Measurements from ENCODE around the gene KATNBL1.
"Not testable (repeated sequence)": the region's sequence is repeated elsewhere in the genome, so short reads cannot be mapped to it uniquely, and the experiment has no call there.

Gene KATNBL1

GRCh38 chr15:34193272-34193671, 16.6 kb downstream of the KATNBL1 start:
- not testable (repeated sequence) for DNase-seq

- DNase-seq, result no peak
Measured at GRCh38 chr15:34188711-34189110, 21.2 kb downstream of the KATNBL1 start.

GRCh38 chr15:34185666-34186065, 24.2 kb downstream of the KATNBL1 start:
- no peak for DNase-seq

GRCh38 chr15:34182942-34183341, 27.0 kb downstream of the KATNBL1 start:
- DNase-seq, result no peak

- no peak for DNase-seq
Measured at GRCh38 chr15:34179234-34179633, 30.7 kb downstream of the KATNBL1 start.

- not testable (repeated sequence) for DNase-seq
Measured at GRCh38 chr15:34165987-34166573, 43.8 kb downstream of the KATNBL1 start.

- DNase-seq, result no peak
Measured at GRCh38 chr15:34161329-34161963, 48.5 kb downstream of the KATNBL1 start.

- DNase-seq, result no peak
Measured at GRCh38 chr15:34160735-34161134, 49.2 kb downstream of the KATNBL1 start.

GRCh38 chr15:34158355-34158754, 51.5 kb downstream of the KATNBL1 start:
- no peak for DNase-seq

GRCh38 chr15:34155859-34156258, 54.0 kb downstream of the KATNBL1 start:
- no peak for DNase-seq

- DNase-seq, result no peak
Measured at GRCh38 chr15:34154725-34155204, 55.1 kb downstream of the KATNBL1 start.

- no peak for DNase-seq
Measured at GRCh38 chr15:34147371-34148140, 62.3 kb downstream of the KATNBL1 start.

GRCh38 chr15:34133511-34133910, 76.4 kb downstream of the KATNBL1 start:
- no peak for DNase-seq

- DNase-seq, result no peak
Measured at GRCh38 chr15:34132881-34133280, 77.0 kb downstream of the KATNBL1 start.

GRCh38 chr15:34128898-34129297, 81.0 kb downstream of the KATNBL1 start:
- no peak for DNase-seq

- DNase-seq, result no peak
Measured at GRCh38 chr15:34126522-34126921, 83.4 kb downstream of the KATNBL1 start.

GRCh38 chr15:34125945-34126344, 84.0 kb downstream of the KATNBL1 start:
- no peak for DNase-seq

GRCh38 chr15:34124651-34125050, 85.2 kb downstream of the KATNBL1 start:
- no peak for DNase-seq

GRCh38 chr15:34122771-34123183, 87.1 kb downstream of the KATNBL1 start:
- DNase-seq, result no peak

- DNase-seq, result not testable (repeated sequence)
Measured at GRCh38 chr15:34121786-34122185, 88.1 kb downstream of the KATNBL1 start.

- not testable (repeated sequence) for DNase-seq
Measured at GRCh38 chr15:34120420-34120819, 89.5 kb downstream of the KATNBL1 start.

- DNase-seq, result no peak
Measured at GRCh38 chr15:34119291-34119690, 90.6 kb downstream of the KATNBL1 start.

GRCh38 chr15:34116620-34117019, 93.3 kb downstream of the KATNBL1 start:
- no peak for DNase-seq

- no peak for DNase-seq
Measured at GRCh38 chr15:34114739-34115138, 95.2 kb downstream of the KATNBL1 start.
